SH-SY5Y (cell line): Measurements from ENCODE around the gene GTF2A1.

Source experiments
- GATA2 ChIP-seq: IDR thresholded peaks from 2 replicates; pipeline ENCODE4 v1.6.1; 2011; ENCODE audit warnings: mild to moderate bottlenecking, low read depth, low read length
- GATA3 ChIP-seq: IDR thresholded peaks from 2 replicates; pipeline ENCODE4 v1.6.1; 2011; ENCODE audit warnings: low read depth, mild to moderate bottlenecking, low read length, moderate library complexity

DNA sequence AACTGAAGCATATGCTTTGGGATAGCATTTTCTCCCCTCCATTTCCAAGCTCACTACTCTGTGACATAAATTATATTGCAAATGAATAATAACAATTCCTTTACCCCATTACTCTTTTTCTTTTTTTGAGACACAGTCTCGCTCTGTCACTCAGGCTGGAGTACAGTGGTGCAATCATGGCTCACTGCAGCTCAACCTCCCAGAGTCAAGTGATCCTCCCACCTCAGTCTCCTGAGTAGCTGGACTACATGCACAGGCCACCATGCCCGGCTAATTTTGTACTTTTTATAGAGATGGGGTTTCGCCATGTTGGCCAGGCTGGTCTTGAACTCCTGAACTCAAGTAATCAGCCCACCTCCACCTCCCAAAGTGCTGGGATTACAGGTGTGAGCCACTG, 49.2 kb upstream of the GTF2A1 start:
- no peak for TF ChIP-seq GATA2
- TF ChIP-seq GATA3 = no peak
